ENCODE results near the gene ARHGEF2.

Gene ARHGEF2

GRCh38 chr1:156002188-156002911 lies 24.0 kb upstream of the ARHGEF2 start:
- FAIRE-seq, result no peak

GRCh38 chr1:156001662-156002171 lies 23.4 kb upstream of the ARHGEF2 start:
- no peak for DNase-seq (ENCODE audit: insufficient read length, low spot score)
- TF ChIP-seq CTCF (IDR thresholded peaks at IDR 0.05; ENCODE audit: insufficient read depth, missing control alignments), result peak; percentile 30
- no peak for FAIRE-seq

More at GRCh38 chr1:156002188-156002911, 24.0 kb upstream of the ARHGEF2 start:
- no peak for DNase-seq (ENCODE audit: insufficient read length, low spot score)
- no peak for TF ChIP-seq CTCF (IDR thresholded peaks at IDR 0.05; ENCODE audit: insufficient read depth, missing control alignments)

GRCh38 chr1:156001021-156001661 lies 22.8 kb upstream of the ARHGEF2 start:
- TF ChIP-seq CTCF (IDR thresholded peaks at IDR 0.05; ENCODE audit: insufficient read depth, missing control alignments), result no peak
- DNase-seq (ENCODE audit: insufficient read length, low spot score), result no peak
- no peak for FAIRE-seq

GRCh38 chr1:155999964-156000363 lies 21.6 kb upstream of the ARHGEF2 start:
- DNase-seq (ENCODE audit: insufficient read length, low spot score) (no peak), FAIRE-seq (no peak)
- no peak for TF ChIP-seq CTCF (IDR thresholded peaks at IDR 0.05; ENCODE audit: insufficient read depth, missing control alignments)

- DNase-seq (ENCODE audit: insufficient read length, low spot score), result no peak
- TF ChIP-seq CTCF (IDR thresholded peaks at IDR 0.05; ENCODE audit: insufficient read depth, missing control alignments), result no peak
- no peak for FAIRE-seq
These were observed 17.8 kb upstream of the ARHGEF2 start for GRCh38 chr1:155996166-155996565.

- DNase-seq (ENCODE audit: insufficient read length, low spot score), result no peak
- no peak for TF ChIP-seq CTCF (IDR thresholded peaks at IDR 0.05; ENCODE audit: insufficient read depth, missing control alignments)
- no peak for FAIRE-seq
These were observed 15.2 kb upstream of the ARHGEF2 start for GRCh38 chr1:155993595-155993994.

All from D721Med (cell line).